SH-SY5Y (cell line): ENCODE data around the gene RBM7.

Experiments
- GATA2 ChIP-seq: IDR thresholded peaks from 2 replicates; pipeline ENCODE4 v1.6.1; 2011; ENCODE audit warnings: mild to moderate bottlenecking, low read depth, low read length
- GATA3 ChIP-seq: IDR thresholded peaks from 2 replicates; pipeline ENCODE4 v1.6.1; 2011; ENCODE audit warnings: low read depth, mild to moderate bottlenecking, low read length, moderate library complexity

RBM7 gene

GRCh38 chr11:114416441-114416961 lies 16.0 kb downstream of the RBM7 start:
- no peak for TF ChIP-seq GATA3
- no peak for TF ChIP-seq GATA2

GRCh38 chr11:114426280-114426679 lies 25.8 kb downstream of the RBM7 start:
- TF ChIP-seq GATA3 = no peak
- no peak for TF ChIP-seq GATA2

GRCh38 chr11:114430290-114430689 lies 29.8 kb downstream of the RBM7 start:
- TF ChIP-seq GATA2 (no peak), GATA3 (no peak)

GRCh38 chr11:114432893-114433292 lies 32.4 kb downstream of the RBM7 start:
- TF ChIP-seq GATA2 = no peak
- no peak for TF ChIP-seq GATA3

GRCh38 chr11:114433376-114433775 lies 32.9 kb downstream of the RBM7 start:
- TF ChIP-seq GATA2 (no peak), GATA3 (no peak)

GRCh38 chr11:114438303-114438702 lies 37.8 kb downstream of the RBM7 start:
- no peak for TF ChIP-seq GATA3
- no peak for TF ChIP-seq GATA2

- TF ChIP-seq GATA3 (no peak), GATA2 (no peak)
Observed at GRCh38 chr11:114439229-114440120, 39.0 kb downstream of the RBM7 start, which contains the start of gene REXO2. TSS of gene REXO2 (plus strand) at chr11:114439467. CDS start at chr11:114439529, 62 bp downstream.

GRCh38 chr11:114440121-114440860 lies 39.8 kb downstream of the RBM7 start:
- TF ChIP-seq GATA2 (peak; percentile 85), GATA3 (peak; percentile 84)

GRCh38 chr11:114440971-114441763 lies 40.7 kb downstream of the RBM7 start:
- no peak for TF ChIP-seq GATA2
- TF ChIP-seq GATA3 = no peak

GRCh38 chr11:114441921-114442320 lies 41.5 kb downstream of the RBM7 start:
- TF ChIP-seq GATA2 (no peak), GATA3 (no peak)

GRCh38 chr11:114442536-114442935 lies 42.1 kb downstream of the RBM7 start:
- no peak for TF ChIP-seq GATA2
- TF ChIP-seq GATA3 = no peak

GRCh38 chr11:114447444-114447843 lies 47.0 kb downstream of the RBM7 start:
- no peak for TF ChIP-seq GATA2

GRCh38 chr11:114447892-114448291 lies 47.4 kb downstream of the RBM7 start:
- TF ChIP-seq GATA3 (no peak), GATA2 (no peak)
